Right renal cortex interstitium (tissue), 3 donors: Measurements from ENCODE around the gene LRRC26. TPM values are rescaled to one million over a fixed set of nuclear protein-coding genes. Genes with fewer than 3 reads are reported as not detected.
A peak's percentile ranks its signal among the peaks of the same experiment; 100 is the strongest.

Experiments used
- DNase-seq, 3 donors: peaks; one replicate each; pipeline ENCODE4 v3.0.0-alpha.2; 2013; ENCODE audit warnings: low read depth in 3 of 3, low spot score in 2 of 3
- polyA plus RNA-seq, 3 donors: library from polyadenylated mRNA; unstranded; fragments of 120-200 nt; gene quantifications; one replicate each; pipeline ENCODE4 v1.2.1, GENCODE V29; 2013; ENCODE audit not compliant: insufficient read length in 3 of 3

Gene LRRC26
- not detected for polyA plus RNA-seq

- DNase-seq, result no peak
Observed at GRCh38 chr9:137169896-137170358, at the start of gene LRRC26. Gene LRRC26, minus strand, starts transcription at chr9:137170051. Its CDS starts 108 bp downstream, at chr9:137169943.

GRCh38 chr9:137218754-137219271 lies 49.0 kb upstream of the LRRC26 start:
- no peak for DNase-seq

GRCh38 chr9:137218212-137218753 lies 48.4 kb upstream of the LRRC26 start:
- DNase-seq, result no peak

- no peak for DNase-seq
Observed at GRCh38 chr9:137217276-137218211, 47.7 kb upstream of the LRRC26 start.

GRCh38 chr9:137216188-137216965 lies 46.5 kb upstream of the LRRC26 start:
- no peak for DNase-seq

- DNase-seq, result no peak
Observed at GRCh38 chr9:137215196-137215986, 45.5 kb upstream of the LRRC26 start.

GRCh38 chr9:137214620-137215019 lies 44.8 kb upstream of the LRRC26 start:
- no peak for DNase-seq

GRCh38 chr9:137213160-137214060 lies 43.6 kb upstream of the LRRC26 start:
- no peak for DNase-seq

- DNase-seq, result no peak
Observed at GRCh38 chr9:137212520-137212919, 42.7 kb upstream of the LRRC26 start.

- DNase-seq, result no peak
Observed at GRCh38 chr9:137211532-137211931, 41.7 kb upstream of the LRRC26 start.

- no peak for DNase-seq
Observed at GRCh38 chr9:137206602-137207001, 36.8 kb upstream of the LRRC26 start.

- peak; percentile 53 to 83 (median 78) for DNase-seq
Observed at GRCh38 chr9:137205126-137206069, 35.5 kb upstream of the LRRC26 start, which contains the start of the genes NDOR1 and TMEM203. Gene NDOR1, plus strand, starts transcription at chr9:137205700. Its CDS starts 78 bp downstream, at chr9:137205778. Gene TMEM203, minus strand, starts transcription at chr9:137205648. Its CDS starts 234 bp downstream, at chr9:137205414.

- DNase-seq, result no peak
Observed at GRCh38 chr9:137204731-137205125, 34.9 kb upstream of the LRRC26 start.

- no peak for DNase-seq
Observed at GRCh38 chr9:137202966-137203365, 33.1 kb upstream of the LRRC26 start.

GRCh38 chr9:137201205-137201868 lies 31.5 kb upstream of the LRRC26 start:
- DNase-seq, result no peak

GRCh38 chr9:137200311-137201204 lies 30.7 kb upstream of the LRRC26 start, which contains the start of gene TPRN:
Gene TPRN, minus strand, starts transcription at chr9:137200741. Its CDS starts 30 bp downstream, at chr9:137200711.
- DNase-seq, result peak; percentile 93 to 97 (median 94)
